Measurements from ENCODE around the gene MARK2.

DNA sequence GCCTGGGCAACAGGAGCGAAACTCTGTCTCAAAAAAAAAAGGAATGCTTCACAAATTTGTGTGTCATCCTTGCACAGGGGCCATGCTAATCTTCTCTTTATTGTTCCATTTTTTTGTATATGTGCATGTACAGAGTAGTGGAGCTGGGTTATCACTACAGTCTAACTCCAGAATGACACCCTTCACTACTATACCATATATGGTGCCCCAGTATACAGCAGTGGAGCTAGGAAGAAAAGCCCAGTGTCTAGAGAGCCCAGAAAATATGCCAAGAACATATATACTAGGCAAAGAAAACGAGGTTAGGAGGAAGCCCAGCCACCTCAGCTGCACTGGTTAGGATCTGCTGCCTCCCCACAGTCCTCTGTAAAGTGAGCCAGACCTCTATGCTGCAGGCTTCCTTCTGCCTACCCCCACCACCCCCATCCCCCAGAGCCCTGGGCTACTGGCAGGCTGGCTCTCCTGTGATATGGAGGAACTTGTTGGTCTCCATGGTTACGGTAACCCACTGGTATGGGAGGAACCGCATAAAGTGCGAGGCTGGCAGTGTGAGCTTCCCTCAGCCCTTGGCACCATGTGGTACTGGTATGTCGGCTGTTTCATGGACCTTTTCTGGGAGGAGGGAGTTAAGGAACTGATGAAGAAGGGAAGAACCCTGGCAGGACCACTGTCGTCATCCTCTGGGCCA, 43.8 kb downstream of the MARK2 start:
- TF ChIP-seq EZH2phosphoT487 (IDR thresholded peaks at IDR 0.05; ENCODE audit: borderline replicate concordance, low read length): no peak
- TF ChIP-seq, protein P1, sequence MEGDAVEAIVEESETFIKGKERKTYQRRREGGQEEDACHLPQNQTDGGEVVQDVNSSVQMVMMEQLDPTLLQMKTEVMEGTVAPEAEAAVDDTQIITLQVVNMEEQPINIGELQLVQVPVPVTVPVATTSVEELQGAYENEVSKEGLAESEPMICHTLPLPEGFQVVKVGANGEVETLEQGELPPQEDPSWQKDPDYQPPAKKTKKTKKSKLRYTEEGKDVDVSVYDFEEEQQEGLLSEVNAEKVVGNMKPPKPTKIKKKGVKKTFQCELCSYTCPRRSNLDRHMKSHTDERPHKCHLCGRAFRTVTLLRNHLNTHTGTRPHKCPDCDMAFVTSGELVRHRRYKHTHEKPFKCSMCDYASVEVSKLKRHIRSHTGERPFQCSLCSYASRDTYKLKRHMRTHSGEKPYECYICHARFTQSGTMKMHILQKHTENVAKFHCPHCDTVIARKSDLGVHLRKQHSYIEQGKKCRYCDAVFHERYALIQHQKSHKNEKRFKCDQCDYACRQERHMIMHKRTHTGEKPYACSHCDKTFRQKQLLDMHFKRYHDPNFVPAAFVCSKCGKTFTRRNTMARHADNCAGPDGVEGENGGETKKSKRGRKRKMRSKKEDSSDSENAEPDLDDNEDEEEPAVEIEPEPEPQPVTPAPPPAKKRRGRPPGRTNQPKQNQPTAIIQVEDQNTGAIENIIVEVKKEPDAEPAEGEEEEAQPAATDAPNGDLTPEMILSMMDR (IDR thresholded peaks at IDR 0.05; ENCODE audit: low read depth, low read length, poor library complexity, severe bottlenecking): no peak

Measured in DOHH2 (cell line).